BE2C (cell line): Measurements from ENCODE around the gene SYCN.

ENCODE experiments used
- DNase-seq: peaks from one replicate; pipeline ENCODE4 v3.0.0-alpha.2; 2020
- H3K27me3 ChIP-seq: fragments of 250-450 bp; sonication (Bioruptor Pico); 2 replicates; pipeline ENCODE4 v1.5.1; 2020; ENCODE audit warnings: mild to moderate bottlenecking
- H3K36me3 ChIP-seq: fragments of 250-450 bp; sonication (Bioruptor Pico); 2 replicates; pipeline ENCODE4 v1.5.1; 2020; ENCODE audit warnings: mild to moderate bottlenecking
- H3K4me1 ChIP-seq: fragments of 250-450 bp; sonication (Bioruptor Pico); 2 replicates; pipeline ENCODE4 v1.5.1; 2020
- H3K4me3 ChIP-seq: 2 replicates; pipeline ENCODE4 v1.5.1; 2011; ENCODE audit warnings: low read depth, low read length
- H3K9me3 ChIP-seq: fragments of 250-450 bp; sonication (Bioruptor Pico); 2 replicates; pipeline ENCODE4 v1.5.1; 2020
- TF ChIP-seq, protein P1 (sequence below): IDR thresholded peaks from 2 replicates; pipeline ENCODE4 v1.5.1; 2012; ENCODE audit warnings: mild to moderate bottlenecking, low read depth, low read length

The SYCN gene

DNA sequence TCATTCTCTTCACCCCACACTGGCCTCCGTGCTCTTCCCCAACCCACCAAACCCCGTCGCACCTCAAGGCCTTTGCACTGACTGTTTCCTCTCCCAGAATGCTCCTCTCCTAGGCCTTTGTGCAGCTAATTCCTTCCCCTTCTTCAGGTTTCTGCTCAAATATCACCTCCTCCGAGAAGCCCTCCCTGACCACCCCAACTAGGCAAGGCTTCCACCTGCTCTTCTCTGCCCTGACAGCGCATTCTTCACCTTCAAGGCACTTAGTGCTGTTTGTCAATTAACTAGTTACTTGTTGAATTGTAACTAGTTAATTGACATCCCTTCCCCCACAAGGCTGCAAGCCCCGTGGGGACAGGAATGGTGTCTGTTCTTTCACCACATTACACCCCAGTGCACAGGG, 15.1 kb downstream of the SYCN start:
- H3K27me3 ChIP-seq, result no peaks in the 10 kb centered on the region
- DNase-seq, result no peak
- TF ChIP-seq, protein P1, sequence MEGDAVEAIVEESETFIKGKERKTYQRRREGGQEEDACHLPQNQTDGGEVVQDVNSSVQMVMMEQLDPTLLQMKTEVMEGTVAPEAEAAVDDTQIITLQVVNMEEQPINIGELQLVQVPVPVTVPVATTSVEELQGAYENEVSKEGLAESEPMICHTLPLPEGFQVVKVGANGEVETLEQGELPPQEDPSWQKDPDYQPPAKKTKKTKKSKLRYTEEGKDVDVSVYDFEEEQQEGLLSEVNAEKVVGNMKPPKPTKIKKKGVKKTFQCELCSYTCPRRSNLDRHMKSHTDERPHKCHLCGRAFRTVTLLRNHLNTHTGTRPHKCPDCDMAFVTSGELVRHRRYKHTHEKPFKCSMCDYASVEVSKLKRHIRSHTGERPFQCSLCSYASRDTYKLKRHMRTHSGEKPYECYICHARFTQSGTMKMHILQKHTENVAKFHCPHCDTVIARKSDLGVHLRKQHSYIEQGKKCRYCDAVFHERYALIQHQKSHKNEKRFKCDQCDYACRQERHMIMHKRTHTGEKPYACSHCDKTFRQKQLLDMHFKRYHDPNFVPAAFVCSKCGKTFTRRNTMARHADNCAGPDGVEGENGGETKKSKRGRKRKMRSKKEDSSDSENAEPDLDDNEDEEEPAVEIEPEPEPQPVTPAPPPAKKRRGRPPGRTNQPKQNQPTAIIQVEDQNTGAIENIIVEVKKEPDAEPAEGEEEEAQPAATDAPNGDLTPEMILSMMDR, result no peak
- no peaks in the 10 kb centered on the region for H3K9me3 ChIP-seq
- no peak overlapping the region for H3K4me3 ChIP-seq
- peaks cover 6% of the 10 kb centered on the region; the same call in 1 of the 2 replicates for H3K4me1 ChIP-seq
- H3K36me3 ChIP-seq, result no peaks in the 10 kb centered on the region

DNA sequence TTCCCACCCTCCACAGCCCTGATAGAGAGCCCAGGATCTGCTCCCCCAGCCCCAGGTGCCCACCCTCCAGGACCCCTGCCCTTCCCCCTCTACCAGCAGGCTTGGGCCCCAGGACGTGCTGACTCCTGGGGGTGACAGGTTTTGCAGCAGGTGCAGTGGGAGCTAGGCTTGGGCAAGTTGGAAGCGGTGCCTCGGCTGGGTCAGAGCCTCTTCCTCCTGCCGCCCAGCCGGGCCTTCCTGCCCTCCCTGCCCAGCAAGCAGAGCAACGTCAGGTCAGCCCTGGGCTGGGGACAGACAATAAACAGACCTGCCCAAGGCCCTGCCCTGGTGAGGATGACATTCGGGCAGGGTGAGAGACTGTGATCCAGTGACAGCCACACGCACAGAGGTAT, 16.5 kb downstream of the SYCN start:
- Histone ChIP-seq H3K27me3 (no peaks in the 10 kb centered on the region), H3K9me3 (no peaks in the 10 kb centered on the region), H3K36me3 (peaks cover 3% of the 10 kb centered on the region; the same call in 1 of the 2 replicates), H3K4me3 (no peak overlapping the region), H3K4me1 (peaks cover 6% of the 10 kb centered on the region; the same call in 1 of the 2 replicates)
- TF ChIP-seq, protein P1, result no peak
- DNase-seq, result no peak

DNA sequence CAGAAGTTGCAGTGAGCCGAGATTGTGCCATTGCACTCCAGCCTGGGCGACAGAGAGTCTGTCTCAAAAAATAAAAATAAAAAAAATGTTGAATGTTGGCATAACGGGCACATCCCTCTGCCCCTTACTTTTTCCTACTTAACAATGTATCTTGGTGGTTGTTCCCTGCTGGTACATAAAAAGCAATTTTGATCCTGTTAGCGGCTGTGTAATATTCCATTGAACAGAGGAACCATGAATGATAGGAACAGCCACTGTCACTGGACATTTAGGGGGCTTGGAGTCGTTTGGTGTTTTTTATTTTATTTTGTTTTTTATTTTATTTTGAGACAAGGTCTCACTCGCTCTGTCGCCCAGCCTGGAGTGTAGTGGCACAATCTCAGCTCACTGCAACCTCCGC, 17.7 kb downstream of the SYCN start:
- no peak for DNase-seq
- no peaks in the 10 kb centered on the region for H3K27me3 ChIP-seq
- H3K36me3 ChIP-seq, result peaks cover 3% of the 10 kb centered on the region; the same call in 1 of the 2 replicates
- TF ChIP-seq, protein P1, result no peak
- no peak overlapping the region for H3K4me3 ChIP-seq
- no peaks in the 10 kb centered on the region for H3K9me3 ChIP-seq
- H3K4me1 ChIP-seq, result peaks cover 6% of the 10 kb centered on the region; the same call in 1 of the 2 replicates

DNA sequence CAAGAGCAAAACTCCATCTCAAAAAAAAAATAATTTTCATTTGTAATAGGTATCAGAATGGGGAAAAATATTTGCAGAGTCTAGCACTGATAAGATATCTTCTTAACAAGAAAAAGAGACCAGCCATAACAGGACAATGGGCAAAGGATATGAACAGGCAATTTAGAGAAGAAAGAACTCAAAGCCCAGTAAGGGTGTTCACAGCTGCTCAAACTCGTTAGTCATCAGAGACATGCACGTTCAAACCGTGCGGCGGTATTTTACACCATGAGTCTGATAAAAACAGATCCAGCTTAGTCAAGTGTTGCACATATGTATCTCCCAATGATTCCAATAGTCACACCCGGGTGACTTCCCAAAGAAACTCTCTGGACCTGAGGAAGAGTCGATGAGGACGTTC, 21.0 kb downstream of the SYCN start:
- DNase-seq, result no peak
- H3K4me1 ChIP-seq, result peaks cover 2% of the 10 kb centered on the region; the same call in 1 of the 2 replicates
- no peaks in the 10 kb centered on the region for H3K27me3 ChIP-seq
- no peak overlapping the region for H3K4me3 ChIP-seq
- H3K36me3 ChIP-seq, result peaks cover 8% of the 10 kb centered on the region; the same call in 1 of the 2 replicates
- TF ChIP-seq, protein P1, result no peak
- H3K9me3 ChIP-seq, result no peaks in the 10 kb centered on the region

DNA sequence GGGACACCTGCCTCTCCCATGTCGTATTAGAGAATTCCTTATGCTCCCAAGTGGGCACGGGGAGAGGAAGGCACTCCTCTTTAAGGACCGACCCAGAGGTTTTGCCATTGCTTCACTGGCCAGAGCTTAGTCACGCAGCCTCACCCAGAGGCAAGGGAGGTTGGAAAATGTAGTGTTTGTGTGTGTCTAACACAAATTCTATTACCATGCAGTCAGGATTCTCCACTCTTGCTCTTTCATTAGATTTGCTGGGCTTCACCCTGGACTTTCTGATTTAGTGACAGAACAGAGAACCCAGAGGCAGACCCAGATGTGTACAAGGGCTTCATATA, 21.9 kb downstream of the SYCN start:
- TF ChIP-seq, protein P1, result no peak
- peaks cover 8% of the 10 kb centered on the region; the same call in 1 of the 2 replicates for H3K36me3 ChIP-seq
- H3K9me3 ChIP-seq, result no peaks in the 10 kb centered on the region
- peaks cover 2% of the 10 kb centered on the region; the same call in 1 of the 2 replicates for H3K4me1 ChIP-seq
- no peak overlapping the region for H3K4me3 ChIP-seq
- no peak for DNase-seq
- no peaks in the 10 kb centered on the region for H3K27me3 ChIP-seq

DNA sequence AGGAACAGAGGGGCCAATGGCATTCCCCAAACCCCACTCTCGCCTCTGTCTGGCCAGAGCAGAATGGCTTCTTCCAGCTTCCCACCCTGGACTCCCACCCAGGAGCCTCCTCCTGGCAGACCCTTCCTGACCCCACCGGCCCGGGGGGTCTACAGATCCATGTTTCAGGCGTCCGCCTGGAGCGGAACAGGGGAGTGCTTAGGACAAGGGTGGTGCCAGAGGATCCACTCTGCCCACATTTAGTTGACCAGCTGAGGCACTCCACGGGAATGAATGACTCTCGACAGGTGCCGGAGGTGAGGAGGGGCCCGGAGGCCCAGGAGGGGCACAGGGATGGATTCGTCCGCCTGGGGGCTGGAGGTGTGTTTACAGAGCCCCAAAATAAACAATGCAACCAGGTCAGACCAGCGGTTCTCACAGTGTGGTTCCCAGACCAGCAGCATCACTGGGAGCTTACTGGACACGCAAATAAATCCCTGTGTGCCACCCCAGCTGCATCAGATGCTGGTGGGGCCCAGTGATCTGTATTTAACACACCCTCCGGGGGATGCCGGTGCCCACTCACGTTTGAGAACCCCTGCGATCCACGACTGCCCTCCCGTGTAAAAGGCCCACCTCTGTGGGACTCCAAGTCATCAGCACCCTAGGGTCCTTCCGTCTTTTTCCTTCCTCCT, 22.4 kb downstream of the SYCN start:
- Histone ChIP-seq H3K36me3 (peaks cover 10% of the 10 kb centered on the region), H3K9me3 (no peaks in the 10 kb centered on the region), H3K4me1 (no peaks in the 10 kb centered on the region), H3K27me3 (no peaks in the 10 kb centered on the region), H3K4me3 (no peak overlapping the region)
- TF ChIP-seq, protein P1, result no peak
- DNase-seq, result no peak
